DND-41 (cell line): ENCODE results near the gene SLX4IP.
"Not testable (repeated sequence)": the region's sequence is repeated elsewhere in the genome, so short reads cannot be mapped to it uniquely, and the experiment has no call there.

ENCODE experiments used
- ATAC-seq: fragments of 200-7000 bp; cut with Tn5 transposase; 3 replicates; pipeline ENCODE4 v1.9.1; 2021; ENCODE audit warnings: low read depth; ENCODE audit not compliant: insufficient read depth
- DNase-seq: peaks from one replicate; pipeline ENCODE4 v3.0.0-alpha.2; 2020
- H2AFZ ChIP-seq: 2 replicates; pipeline ENCODE4 v1.6.0; 2012; ENCODE audit warnings: low read depth, low read length
- H3K27ac ChIP-seq: 2 replicates; pipeline ENCODE4 v1.5.1; 2012; ENCODE audit warnings: low read length, inconsistent platforms
- H3K27me3 ChIP-seq: fragments of 200-600 bp; sonication (generic); 2 replicates; pipeline ENCODE4 v1.6.0; 2012; ENCODE audit warnings: low read length, mild to moderate bottlenecking, inconsistent platforms; ENCODE audit not compliant: insufficient read depth, poor library complexity
- H3K36me3 ChIP-seq: 2 replicates; pipeline ENCODE4 v1.5.1; 2012; ENCODE audit warnings: low read length, inconsistent platforms; ENCODE audit not compliant: insufficient read depth
- H3K4me1 ChIP-seq: 2 replicates; pipeline ENCODE4 v1.5.1; 2012; ENCODE audit warnings: mild to moderate bottlenecking, low read length; ENCODE audit not compliant: insufficient read depth
- H3K4me2 ChIP-seq: 2 replicates; pipeline ENCODE4 v1.6.0; 2012; ENCODE audit warnings: mild to moderate bottlenecking, moderate library complexity, low read length, inconsistent platforms; ENCODE audit not compliant: insufficient read depth
- H3K4me3 ChIP-seq, 2 experiments: fragments of 200-600 bp in 1 of 2; shearing (Covaris generic) in 1 of 2; 2 replicates each; pipeline ENCODE4 v1.5.1; 2012 to 2016; ENCODE audit warnings: inconsistent platforms in 2 of 2, low read length in 2 of 2, mild to moderate bottlenecking in 2 of 2, low read depth in 1 of 2, moderate library complexity in 1 of 2
- H3K79me2 ChIP-seq: 2 replicates; pipeline ENCODE4 v1.6.0; 2012; ENCODE audit warnings: low read length, inconsistent platforms; ENCODE audit not compliant: insufficient read depth
- H3K9ac ChIP-seq: 2 replicates; pipeline ENCODE4 v1.6.0; 2012; ENCODE audit warnings: low read depth, mild to moderate bottlenecking, inconsistent platforms, low read length, moderate library complexity
- H3K9me3 ChIP-seq: 2 replicates; pipeline ENCODE4 v1.5.1; 2012; ENCODE audit warnings: low read length, moderate library complexity, mild to moderate bottlenecking, inconsistent platforms; ENCODE audit not compliant: insufficient read depth, severe bottlenecking
- H4K20me1 ChIP-seq: 2 replicates; pipeline ENCODE4 v1.6.0; 2012; ENCODE audit warnings: low read length; ENCODE audit not compliant: insufficient read depth
- CTCF ChIP-seq: IDR thresholded peaks from 2 replicates; pipeline ENCODE4 v1.5.1; 2012; ENCODE audit warnings: borderline replicate concordance, low read length, moderate library complexity, mild to moderate bottlenecking; ENCODE audit not compliant: poor library complexity, severe bottlenecking; ENCODE audit errors: extremely low read depth
- EZH2 ChIP-seq: IDR thresholded peaks from 3 replicates; pipeline ENCODE4 v1.6.1; 2012; ENCODE audit warnings: borderline replicate concordance, low read depth, mild to moderate bottlenecking, moderate library complexity, low read length, inconsistent platforms; ENCODE audit not compliant: severe bottlenecking

SLX4IP gene

GRCh38 chr20:10616212-10616611 lies 181.1 kb downstream of the SLX4IP start:
- ATAC-seq = no peak
- Histone ChIP-seq H3K4me1 (no peaks in the 10 kb centered on the region), H3K4me2 (no peak overlapping the region), H3K9ac (no peak overlapping the region), H3K9me3 (no peaks in the 10 kb centered on the region), H3K4me3 (no peak overlapping the region), H3K36me3 (peaks cover 9% of the 10 kb centered on the region), H4K20me1 (no peaks in the 10 kb centered on the region), H3K27ac (no peak overlapping the region), H3K27me3 (no peaks in the 10 kb centered on the region), H3K79me2 (no peaks in the 10 kb centered on the region), H2AFZ (no peak overlapping the region)
- DNase-seq = no peak
- TF ChIP-seq CTCF (no peak), EZH2 (no peak)

- H3K27me3 ChIP-seq, H3K4me1 ChIP-seq, H3K79me2 ChIP-seq, H4K20me1 ChIP-seq, H3K27ac ChIP-seq, H3K4me3 ChIP-seq, H3K9ac ChIP-seq, H2AFZ ChIP-seq, H3K9me3 ChIP-seq, DNase-seq, ATAC-seq, H3K4me2 ChIP-seq: not testable (repeated sequence)
- H3K36me3 ChIP-seq = peaks cover 10% of the 10 kb centered on the region
Measured at GRCh38 chr20:10617549-10618133, 182.5 kb downstream of the SLX4IP start.

GRCh38 chr20:10618611-10619245 lies 183.6 kb downstream of the SLX4IP start:
- Histone ChIP-seq H4K20me1 (no peaks in the 10 kb centered on the region), H3K4me3 (no peak overlapping the region)
- TF ChIP-seq EZH2 = no peak
- no peak for TF ChIP-seq CTCF

GRCh38 chr20:10619427-10619826 lies 184.3 kb downstream of the SLX4IP start:
- no peaks in the 10 kb centered on the region for H3K9me3 ChIP-seq
- H3K36me3 ChIP-seq = peaks cover 18% of the 10 kb centered on the region
- no peak overlapping the region for H3K9ac ChIP-seq
- no peak for DNase-seq
- H3K4me1 ChIP-seq = no peaks in the 10 kb centered on the region
- no peaks in the 10 kb centered on the region for H3K79me2 ChIP-seq
- H3K4me2 ChIP-seq = no peak overlapping the region
- no peaks in the 10 kb centered on the region for H4K20me1 ChIP-seq
- TF ChIP-seq CTCF = no peak
- no peak for TF ChIP-seq EZH2
- no peaks in the 10 kb centered on the region for H3K27me3 ChIP-seq
- no peak for ATAC-seq
- H3K4me3 ChIP-seq = no peak overlapping the region
- H2AFZ ChIP-seq = no peak overlapping the region
- H3K27ac ChIP-seq = no peak overlapping the region

More at GRCh38 chr20:10618611-10619245, 183.6 kb downstream of the SLX4IP start:
- DNase-seq (no peak), ATAC-seq (no peak)
- Histone ChIP-seq H2AFZ (no peak overlapping the region), H3K4me1 (no peaks in the 10 kb centered on the region), H3K4me2 (no peak overlapping the region), H3K27me3 (no peaks in the 10 kb centered on the region), H3K79me2 (no peaks in the 10 kb centered on the region), H3K27ac (no peak overlapping the region), H3K9me3 (no peaks in the 10 kb centered on the region), H3K36me3 (peaks cover 18% of the 10 kb centered on the region), H3K9ac (no peak overlapping the region)
